GM23338 (cell line): ENCODE results near the gene PPP1R36. TPM values are rescaled to one million over a fixed set of nuclear protein-coding genes. Genes with fewer than 3 reads are reported as not detected.

Source experiments
- ATAC-seq: fragments of 200-7000 bp; cut with Tn5 transposase; 3 replicates; pipeline ENCODE4 v1.9.1; 2020
- DNase-seq: peaks from one replicate; pipeline ENCODE4 v3.0.0-alpha.2; 2015; ENCODE audit warnings: low spot score
- H2AFZ ChIP-seq: fragments of 200-600 bp; sonication (generic); 2 replicates; pipeline ENCODE4 v1.8.0; 2016; ENCODE audit warnings: antibody characterized with exemption, mild to moderate bottlenecking, moderate library complexity
- H3F3A ChIP-seq: fragments of 200-600 bp; sonication (generic); replicated peaks from 2 replicates; pipeline ENCODE4 v1.8.0; 2017; ENCODE audit warnings: antibody characterized with exemption, mixed run types, low read depth
- H3K27ac ChIP-seq: fragments of 200-600 bp; sonication (generic); 2 replicates; pipeline ENCODE4 v1.6.1; 2016; ENCODE audit warnings: low read depth
- H3K27me3 ChIP-seq: fragments of 200-600 bp; sonication (generic); 2 replicates; pipeline ENCODE4 v1.8.0; 2016; ENCODE audit warnings: mild to moderate bottlenecking, mixed run types, moderate library complexity; ENCODE audit not compliant: insufficient read depth
- H3K36me3 ChIP-seq: fragments of 200-600 bp; sonication (generic); 2 replicates; pipeline ENCODE4 v1.8.0; 2016; ENCODE audit warnings: mild to moderate bottlenecking; ENCODE audit not compliant: insufficient read depth
- H3K4me1 ChIP-seq: fragments of 200-600 bp; sonication (generic); 2 replicates; pipeline ENCODE4 v1.8.0; 2016; ENCODE audit warnings: mild to moderate bottlenecking, moderate library complexity; ENCODE audit not compliant: insufficient read depth
- H3K4me2 ChIP-seq: fragments of 200-600 bp; sonication (generic); 2 replicates; pipeline ENCODE4 v1.7.1; 2017; ENCODE audit warnings: mixed run types
- H3K4me3 ChIP-seq: fragments of 200-600 bp; sonication (generic); 2 replicates; pipeline ENCODE4 v1.6.1; 2016; ENCODE audit warnings: mixed run types
- H3K79me2 ChIP-seq: fragments of 200-600 bp; sonication (generic); replicated peaks from 2 replicates; pipeline ENCODE4 v1.8.0; 2017; ENCODE audit warnings: mild to moderate bottlenecking; ENCODE audit not compliant: insufficient read depth
- H3K9me2 ChIP-seq: fragments of 200-600 bp; sonication (generic); 2 replicates; pipeline ENCODE4 v1.8.0; 2017; ENCODE audit not compliant: insufficient read depth
- H4K20me1 ChIP-seq: fragments of 200-600 bp; sonication (generic); replicated peaks from 2 replicates; pipeline ENCODE4 v1.8.0; 2017; ENCODE audit warnings: mild to moderate bottlenecking; ENCODE audit not compliant: insufficient read depth
- H3K27ac Mint-ChIP-seq: 2 replicates; pipeline ENCODE4 v1.8.0; 2020; ENCODE audit warnings: inconsistent platforms, mild to moderate bottlenecking, moderate library complexity, mixed read lengths
- H3K27me3 Mint-ChIP-seq: 3 replicates; pipeline ENCODE4 v1.8.0; 2022; ENCODE audit warnings: low read depth, mild to moderate bottlenecking, moderate library complexity, mixed read lengths, inconsistent platforms; ENCODE audit not compliant: insufficient read depth, poor library complexity
- H3K36me3 Mint-ChIP-seq: 3 replicates; pipeline ENCODE4 v1.8.0; 2021; ENCODE audit warnings: low read depth, mild to moderate bottlenecking, inconsistent platforms, moderate library complexity, mixed read lengths
- H3K4me1 Mint-ChIP-seq: 3 replicates; pipeline ENCODE4 v1.8.0; 2020; ENCODE audit warnings: mild to moderate bottlenecking, inconsistent platforms, mixed read lengths
- H3K4me3 Mint-ChIP-seq: 3 replicates; pipeline ENCODE4 v1.8.0; 2021; ENCODE audit warnings: moderate library complexity, mild to moderate bottlenecking, inconsistent platforms, mixed read lengths
- H3K9me3 Mint-ChIP-seq: 3 replicates; pipeline ENCODE4 v1.8.0; 2020; ENCODE audit warnings: moderate library complexity, mild to moderate bottlenecking, inconsistent platforms, mixed read lengths
- EZH2phosphoT487 ChIP-seq: fragments of 200-600 bp; sonication (generic); IDR thresholded peaks from one replicate; pipeline ENCODE4 v1.8.1; 2018; ENCODE audit warnings: antibody characterized with exemption; ENCODE audit not compliant: unreplicated experiment
- NANOG ChIP-seq: IDR thresholded peaks from 2 replicates; pipeline ENCODE4 v1.6.1; 2016; ENCODE audit warnings: antibody characterized with exemption, borderline replicate concordance
- POLR2AphosphoS5 ChIP-seq: IDR thresholded peaks from 2 replicates; pipeline ENCODE4 v1.6.1; 2016; ENCODE audit warnings: antibody characterized with exemption, low read depth
- STAT1 ChIP-seq: IDR thresholded peaks from one replicate; pipeline ENCODE4 v1.6.1; 2016; ENCODE audit warnings: antibody characterized with exemption; ENCODE audit not compliant: unreplicated experiment
- ZNF114 ChIP-seq: fragments of 250-450 bp; sonication (Bioruptor Pico); IDR thresholded peaks from 2 replicates; pipeline ENCODE4 v1.5.0; 2020; ENCODE audit warnings: mild to moderate bottlenecking, moderate library complexity
- polyA plus RNA-seq: library from polyadenylated mRNA; unstranded; fragments of >200 nt; fragmentation: Nextera tagmentation; extraction: Ambion mirVana; gene quantifications from 2 replicates; pipeline ENCODE4 v1.2.1, GENCODE V29; 2016
- total RNA-seq: library from RNA; depleted of rRNA; stranded (reverse); fragments of >200 nt; shearing (Covaris generic); gene quantifications from 2 replicates; pipeline ENCODE4 v1.2.3, GENCODE V29; 2014
- TF ChIP-seq, protein P1 (sequence below): fragments of 250-450 bp; sonication (Bioruptor Pico); IDR thresholded peaks from 2 replicates; pipeline ENCODE4 v1.5.0; 2020; ENCODE audit warnings: mild to moderate bottlenecking, moderate library complexity
- TF ChIP-seq, protein P2 (sequence below), 2 experiments: fragments of 200-600 bp in 1 of 2; sonication (generic) in 1 of 2; conservative IDR thresholded peaks; 2 replicates each; pipeline versions ENCODE4 v1.5.1 to v1.6.1; 2016 to 2017; ENCODE audit warnings: antibody characterized with exemption in 2 of 2, low read depth in 2 of 2, mild to moderate bottlenecking in 2 of 2, moderate library complexity in 1 of 2

PPP1R36 gene
- total and polyA plus RNA-seq, 2 experiments from 2014 or later, result 0.42 to 1.4 TPM

DNA sequence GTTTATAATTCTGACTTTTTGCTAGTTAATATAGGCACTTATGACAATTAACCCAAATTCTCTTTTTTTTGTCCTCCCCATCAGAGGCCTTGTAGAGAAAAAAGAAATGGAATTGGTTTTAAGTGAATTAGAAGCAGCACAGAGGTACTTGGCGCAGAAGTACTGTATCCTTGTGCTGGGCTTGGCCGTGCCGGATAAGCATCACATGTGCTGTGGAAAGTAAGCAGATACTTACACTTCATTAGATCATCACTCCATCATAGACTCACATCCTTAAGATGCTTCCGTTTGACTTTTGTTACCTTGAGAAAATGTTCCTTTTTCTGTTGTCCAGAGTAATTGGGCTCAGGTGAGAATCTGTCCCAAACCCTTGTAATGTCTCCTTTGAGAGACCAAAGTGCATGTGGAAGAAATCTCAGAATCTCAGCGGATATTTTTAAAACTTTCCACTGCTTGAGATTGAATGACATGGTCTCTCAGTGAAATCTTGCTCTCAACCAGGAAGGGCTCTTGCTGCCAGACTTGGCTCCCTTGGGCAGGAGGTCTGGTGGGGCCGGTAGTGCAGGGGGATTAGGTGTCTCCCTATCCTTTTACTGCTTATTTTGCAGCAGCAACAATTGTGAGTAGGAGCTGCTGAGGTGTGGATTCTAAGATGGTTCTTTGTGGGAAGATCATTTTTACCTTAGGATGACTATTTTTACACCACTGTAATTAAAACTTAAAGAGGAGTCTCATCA, 24.8 kb downstream of the PPP1R36 start (continued):
- TF ChIP-seq, protein P1, sequence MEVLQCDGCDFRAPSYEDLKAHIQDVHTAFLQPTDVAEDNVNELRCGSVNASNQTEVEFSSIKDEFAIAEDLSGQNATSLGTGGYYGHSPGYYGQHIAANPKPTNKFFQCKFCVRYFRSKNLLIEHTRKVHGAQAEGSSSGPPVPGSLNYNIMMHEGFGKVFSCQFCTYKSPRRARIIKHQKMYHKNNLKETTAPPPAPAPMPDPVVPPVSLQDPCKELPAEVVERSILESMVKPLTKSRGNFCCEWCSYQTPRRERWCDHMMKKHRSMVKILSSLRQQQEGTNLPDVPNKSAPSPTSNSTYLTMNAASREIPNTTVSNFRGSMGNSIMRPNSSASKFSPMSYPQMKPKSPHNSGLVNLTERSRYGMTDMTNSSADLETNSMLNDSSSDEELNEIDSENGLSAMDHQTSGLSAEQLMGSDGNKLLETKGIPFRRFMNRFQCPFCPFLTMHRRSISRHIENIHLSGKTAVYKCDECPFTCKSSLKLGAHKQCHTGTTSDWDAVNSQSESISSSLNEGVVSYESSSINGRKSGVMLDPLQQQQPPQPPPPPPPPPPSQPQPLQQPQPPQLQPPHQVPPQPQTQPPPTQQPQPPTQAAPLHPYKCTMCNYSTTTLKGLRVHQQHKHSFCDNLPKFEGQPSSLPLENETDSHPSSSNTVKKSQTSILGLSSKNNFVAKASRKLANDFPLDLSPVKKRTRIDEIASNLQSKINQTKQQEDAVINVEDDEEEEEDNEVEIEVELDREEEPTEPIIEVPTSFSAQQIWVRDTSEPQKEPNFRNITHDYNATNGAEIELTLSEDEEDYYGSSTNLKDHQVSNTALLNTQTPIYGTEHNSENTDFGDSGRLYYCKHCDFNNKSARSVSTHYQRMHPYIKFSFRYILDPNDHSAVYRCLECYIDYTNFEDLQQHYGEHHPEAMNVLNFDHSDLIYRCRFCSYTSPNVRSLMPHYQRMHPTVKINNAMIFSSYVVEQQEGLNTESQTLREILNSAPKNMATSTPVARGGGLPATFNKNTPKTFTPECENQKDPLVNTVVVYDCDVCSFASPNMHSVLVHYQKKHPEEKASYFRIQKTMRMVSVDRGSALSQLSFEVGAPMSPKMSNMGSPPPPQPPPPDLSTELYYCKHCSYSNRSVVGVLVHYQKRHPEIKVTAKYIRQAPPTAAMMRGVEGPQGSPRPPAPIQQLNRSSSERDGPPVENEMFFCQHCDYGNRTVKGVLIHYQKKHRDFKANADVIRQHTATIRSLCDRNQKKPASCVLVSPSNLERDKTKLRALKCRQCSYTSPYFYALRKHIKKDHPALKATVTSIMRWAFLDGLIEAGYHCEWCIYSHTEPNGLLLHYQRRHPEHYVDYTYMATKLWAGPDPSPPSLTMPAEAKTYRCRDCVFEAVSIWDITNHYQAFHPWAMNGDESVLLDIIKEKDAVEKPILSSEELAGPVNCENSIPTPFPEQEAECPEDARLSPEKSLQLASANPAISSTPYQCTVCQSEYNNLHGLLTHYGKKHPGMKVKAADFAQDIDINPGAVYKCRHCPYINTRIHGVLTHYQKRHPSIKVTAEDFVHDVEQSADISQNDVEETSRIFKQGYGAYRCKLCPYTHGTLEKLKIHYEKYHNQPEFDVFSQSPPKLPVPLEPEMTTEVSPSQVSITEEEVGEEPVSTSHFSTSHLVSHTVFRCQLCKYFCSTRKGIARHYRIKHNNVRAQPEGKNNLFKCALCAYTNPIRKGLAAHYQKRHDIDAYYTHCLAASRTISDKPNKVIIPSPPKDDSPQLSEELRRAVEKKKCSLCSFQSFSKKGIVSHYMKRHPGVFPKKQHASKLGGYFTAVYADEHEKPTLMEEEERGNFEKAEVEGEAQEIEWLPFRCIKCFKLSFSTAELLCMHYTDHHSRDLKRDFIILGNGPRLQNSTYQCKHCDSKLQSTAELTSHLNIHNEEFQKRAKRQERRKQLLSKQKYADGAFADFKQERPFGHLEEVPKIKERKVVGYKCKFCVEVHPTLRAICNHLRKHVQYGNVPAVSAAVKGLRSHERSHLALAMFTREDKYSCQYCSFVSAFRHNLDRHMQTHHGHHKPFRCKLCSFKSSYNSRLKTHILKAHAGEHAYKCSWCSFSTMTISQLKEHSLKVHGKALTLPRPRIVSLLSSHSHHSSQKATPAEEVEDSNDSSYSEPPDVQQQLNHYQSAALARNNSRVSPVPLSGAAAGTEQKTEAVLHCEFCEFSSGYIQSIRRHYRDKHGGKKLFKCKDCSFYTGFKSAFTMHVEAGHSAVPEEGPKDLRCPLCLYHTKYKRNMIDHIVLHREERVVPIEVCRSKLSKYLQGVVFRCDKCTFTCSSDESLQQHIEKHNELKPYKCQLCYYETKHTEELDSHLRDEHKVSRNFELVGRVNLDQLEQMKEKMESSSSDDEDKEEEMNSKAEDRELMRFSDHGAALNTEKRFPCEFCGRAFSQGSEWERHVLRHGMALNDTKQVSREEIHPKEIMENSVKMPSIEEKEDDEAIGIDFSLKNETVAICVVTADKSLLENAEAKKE, result no peak
- no peak for TF ChIP-seq EZH2phosphoT487
- no peak for TF ChIP-seq ZNF114 (CRISPR knock-in tag)
- TF ChIP-seq STAT1, result no peak
- TF ChIP-seq, protein P2, sequence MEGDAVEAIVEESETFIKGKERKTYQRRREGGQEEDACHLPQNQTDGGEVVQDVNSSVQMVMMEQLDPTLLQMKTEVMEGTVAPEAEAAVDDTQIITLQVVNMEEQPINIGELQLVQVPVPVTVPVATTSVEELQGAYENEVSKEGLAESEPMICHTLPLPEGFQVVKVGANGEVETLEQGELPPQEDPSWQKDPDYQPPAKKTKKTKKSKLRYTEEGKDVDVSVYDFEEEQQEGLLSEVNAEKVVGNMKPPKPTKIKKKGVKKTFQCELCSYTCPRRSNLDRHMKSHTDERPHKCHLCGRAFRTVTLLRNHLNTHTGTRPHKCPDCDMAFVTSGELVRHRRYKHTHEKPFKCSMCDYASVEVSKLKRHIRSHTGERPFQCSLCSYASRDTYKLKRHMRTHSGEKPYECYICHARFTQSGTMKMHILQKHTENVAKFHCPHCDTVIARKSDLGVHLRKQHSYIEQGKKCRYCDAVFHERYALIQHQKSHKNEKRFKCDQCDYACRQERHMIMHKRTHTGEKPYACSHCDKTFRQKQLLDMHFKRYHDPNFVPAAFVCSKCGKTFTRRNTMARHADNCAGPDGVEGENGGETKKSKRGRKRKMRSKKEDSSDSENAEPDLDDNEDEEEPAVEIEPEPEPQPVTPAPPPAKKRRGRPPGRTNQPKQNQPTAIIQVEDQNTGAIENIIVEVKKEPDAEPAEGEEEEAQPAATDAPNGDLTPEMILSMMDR (conservative IDR thresholded peaks at IDR 0.05; ENCODE audit: low read depth in 2 of 2), result no peak
- no peak for TF ChIP-seq POLR2AphosphoS5
- TF ChIP-seq NANOG, result no peak

DNA sequence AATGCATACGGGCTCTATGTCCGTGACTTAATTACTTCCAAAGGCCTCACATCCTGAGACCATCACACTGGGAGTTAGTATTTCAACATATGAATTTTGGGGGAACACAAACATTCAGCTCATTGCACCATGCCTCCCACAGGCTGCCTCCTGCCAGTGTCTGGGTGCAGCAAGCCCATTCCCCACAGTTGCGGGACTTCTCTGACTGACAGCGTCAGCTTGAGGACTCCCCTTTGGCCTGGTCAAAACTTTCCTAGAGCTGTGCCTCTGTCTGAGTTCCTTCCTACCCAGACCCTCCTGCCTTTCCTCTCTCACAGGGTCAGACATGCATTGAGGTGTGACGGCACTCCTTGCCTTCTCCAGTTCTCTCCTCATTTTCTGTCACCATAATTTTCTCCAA, 27.4 kb downstream of the PPP1R36 start:
- Histone ChIP-seq H3K27me3 (no peaks in the 10 kb centered on the region), H3K9me2 (no peaks in the 10 kb centered on the region), H3K4me1 (peaks cover 19% of the 10 kb centered on the region), H3K79me2 (no peaks in the 10 kb centered on the region), H3K4me2 (no peak overlapping the region), H2AFZ (no peak overlapping the region), H3K4me3 (no peak overlapping the region), H4K20me1 (no peaks in the 10 kb centered on the region), H3F3A (no peaks in the 10 kb centered on the region), H3K36me3 (no peaks in the 10 kb centered on the region), H3K27ac (no peak overlapping the region)
- Mint-ChIP-seq H3K9me3 (no peaks in the 10 kb centered on the region), H3K27me3 (peaks cover 5% of the 10 kb centered on the region), H3K4me1 (peaks cover 38% of the 10 kb centered on the region), H3K27ac (peak overlapping the region; percentile 61; the same call in 1 of the 2 replicates), H3K4me3 (no peak overlapping the region), H3K36me3 (no peaks in the 10 kb centered on the region)
- TF ChIP-seq EZH2phosphoT487, result no peak
- DNase-seq, result no peak
- no peak for ATAC-seq
